HG02571 (cell line): ENCODE data around the gene PATJ.
"Not testable (repeated sequence)": the region's sequence is repeated elsewhere in the genome, so short reads cannot be mapped to it uniquely, and the experiment has no call there.

ENCODE experiments used
- ATAC-seq: cut with Tn5 transposase; IDR thresholded peaks from one replicate; pipeline ENCODE4 v1.9.1; 2021; ENCODE audit warnings: mild to moderate bottlenecking, moderate library complexity; ENCODE audit not compliant: unreplicated experiment

The PATJ gene

DNA sequence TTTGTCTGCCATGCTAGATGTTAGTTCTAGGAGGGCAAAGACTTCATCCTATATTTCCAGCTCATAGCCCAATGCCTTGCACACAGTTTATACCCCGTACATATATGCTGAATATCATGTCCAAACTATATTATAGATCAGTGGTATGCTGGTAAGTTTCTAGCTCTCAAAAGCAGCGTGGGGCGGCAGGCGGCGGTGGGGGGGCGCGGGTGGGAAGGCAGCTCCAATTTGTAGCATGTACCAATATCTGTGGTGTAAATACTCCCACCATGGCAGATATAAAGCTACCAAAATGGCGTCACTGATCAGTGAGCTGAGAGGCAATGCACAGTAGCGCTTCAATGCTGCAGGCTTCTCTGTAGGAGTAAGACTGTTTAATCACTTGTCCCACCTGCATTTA is 77.1 kb downstream of the PATJ start:
- no peak for ATAC-seq

DNA sequence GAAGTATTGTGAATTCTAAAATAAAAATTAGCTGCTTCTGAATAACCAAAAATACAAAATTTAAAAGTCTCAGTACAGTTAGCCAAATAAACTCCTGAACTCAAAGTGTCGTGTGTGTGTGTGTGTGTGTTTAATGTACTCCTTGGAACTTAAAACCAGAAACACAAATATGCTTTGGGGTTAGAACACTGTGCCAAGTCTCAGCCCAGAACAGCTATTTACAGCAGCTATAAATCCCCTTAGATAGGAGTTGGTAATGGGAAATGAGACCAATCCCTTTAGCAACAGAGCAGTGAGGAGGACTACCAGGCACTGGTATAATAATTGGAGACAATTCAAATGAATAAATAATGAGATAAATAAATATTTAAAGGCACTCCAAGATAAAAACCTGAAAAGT is 83.1 kb downstream of the PATJ start:
- ATAC-seq = no peak

DNA sequence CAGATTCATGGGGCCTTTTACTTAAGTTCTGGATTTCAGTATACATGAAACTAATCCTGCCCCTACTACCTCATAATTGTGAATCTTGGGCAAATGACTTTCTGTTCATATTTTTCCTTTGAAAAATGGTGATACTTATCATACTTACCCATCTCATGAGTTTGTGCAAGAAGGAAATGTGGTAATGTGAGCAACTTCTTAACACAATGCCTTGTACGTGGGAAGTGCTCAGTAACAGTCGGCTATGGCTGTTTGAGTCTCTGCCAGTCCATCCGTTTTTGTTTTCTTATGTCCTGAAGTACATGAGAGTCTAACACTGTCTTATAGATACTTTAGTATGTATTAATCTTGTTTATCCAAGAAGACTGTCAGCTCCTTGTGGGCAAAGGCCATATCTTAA is 86.5 kb downstream of the PATJ start:
- ATAC-seq = no peak

DNA sequence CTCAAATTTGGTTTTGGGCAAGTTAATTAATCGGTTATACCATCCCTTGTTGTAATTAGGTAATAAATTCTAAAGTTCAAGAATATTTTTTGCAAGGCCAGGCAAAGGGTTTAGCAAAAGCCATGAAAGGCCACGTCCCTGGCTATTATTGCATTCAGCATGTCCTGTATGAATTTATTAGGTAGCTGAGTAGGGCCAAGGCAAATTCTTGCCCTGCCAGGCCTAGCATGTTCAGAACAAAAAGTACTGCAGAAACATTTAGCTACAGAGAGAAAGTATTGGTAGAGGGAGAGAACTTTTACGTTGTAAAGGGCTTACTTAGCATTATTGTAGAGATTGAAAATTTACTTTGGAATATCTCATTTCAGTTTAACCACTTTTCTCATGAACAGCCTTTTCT is 94.4 kb downstream of the PATJ start:
- ATAC-seq = no peak

DNA sequence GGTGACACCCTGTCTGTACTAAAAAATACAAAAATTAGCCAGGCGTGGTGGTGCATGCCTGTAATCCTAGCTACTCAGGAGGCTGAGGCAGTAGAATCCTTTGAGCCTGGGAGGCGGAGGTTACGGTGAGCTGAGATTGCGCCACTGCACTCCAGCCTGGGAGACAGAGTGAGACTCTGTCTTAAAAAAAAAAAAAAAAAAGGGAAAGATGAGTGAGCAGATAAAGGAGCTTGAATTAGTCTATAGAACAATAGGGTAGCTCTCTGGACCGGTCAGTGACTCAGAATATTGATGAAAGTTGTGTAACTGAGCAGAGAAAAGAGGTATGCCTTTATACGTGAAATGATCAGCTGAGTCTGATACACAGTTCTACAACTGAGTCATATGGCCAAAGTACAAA is 95.3 kb downstream of the PATJ start:
- ATAC-seq = not testable (repeated sequence)

DNA sequence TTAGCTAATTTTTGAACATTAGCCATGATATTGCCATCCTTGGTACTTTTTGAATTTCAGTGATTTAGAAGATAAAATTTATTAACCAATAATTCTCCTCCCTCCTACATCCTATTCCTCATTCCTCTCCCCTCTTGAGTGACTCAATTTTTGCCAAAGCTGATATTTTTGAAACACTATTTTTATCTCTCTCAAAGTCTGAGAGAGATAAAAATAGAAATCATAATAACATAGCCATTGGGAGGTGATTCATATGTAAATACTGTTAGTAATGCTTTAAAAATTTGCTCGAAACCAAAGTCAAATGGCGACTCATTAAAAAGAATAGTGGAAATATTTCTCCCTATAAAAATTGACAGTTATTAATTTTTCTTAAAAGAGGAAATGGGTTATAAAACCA is 97.4 kb downstream of the PATJ start:
- ATAC-seq = no peak

DNA sequence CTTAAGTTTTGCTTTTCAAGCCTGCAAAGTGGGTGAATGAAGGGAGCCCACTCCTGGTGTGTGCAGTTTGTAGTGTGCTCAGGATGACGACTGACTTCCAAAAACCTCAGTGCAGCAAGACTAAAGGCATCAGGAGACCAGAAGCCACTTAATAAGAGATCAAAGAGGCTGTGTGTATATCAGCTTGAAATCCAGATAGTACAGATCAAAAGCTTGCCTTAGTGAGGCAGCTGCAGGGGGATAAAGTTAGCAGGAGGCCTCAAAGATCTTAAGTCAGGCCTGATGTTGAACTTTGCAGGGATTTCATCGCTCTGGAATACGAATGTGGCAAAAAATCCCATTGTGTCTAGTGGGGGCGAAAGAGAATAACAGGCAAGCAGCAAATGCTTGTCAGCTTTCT is 99.8 kb downstream of the PATJ start:
- no peak for ATAC-seq

DNA sequence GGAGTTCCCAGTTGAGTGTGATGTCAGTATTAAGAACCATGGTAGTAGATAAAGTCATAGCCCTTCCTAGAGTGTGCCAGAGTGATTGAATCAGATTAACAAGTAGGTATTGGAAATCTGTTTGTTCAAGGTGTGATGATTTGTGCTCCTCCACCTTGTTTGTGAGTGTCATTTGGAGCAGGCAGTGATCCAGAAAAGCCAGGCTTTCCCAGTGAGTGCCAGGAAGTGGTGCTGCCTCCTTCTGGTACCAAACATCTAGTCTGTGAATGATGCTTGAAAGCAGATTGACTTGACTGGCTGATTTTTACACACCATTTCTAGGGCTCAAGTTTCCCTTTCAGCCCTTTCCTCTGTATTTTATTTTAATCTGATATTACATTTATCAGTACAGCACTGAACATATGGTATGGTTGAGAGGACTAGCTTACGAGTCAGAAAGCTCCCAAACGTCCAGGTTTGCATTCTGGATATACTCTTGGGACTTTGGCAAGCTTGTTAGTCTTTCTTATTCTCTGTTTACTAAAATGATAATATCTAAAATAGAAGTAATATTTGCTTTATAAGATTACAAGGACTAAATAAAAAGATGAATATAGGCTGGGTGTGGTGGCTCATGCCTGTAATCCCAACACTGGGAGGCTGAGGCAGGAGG is 100.7 kb downstream of the PATJ start:
- ATAC-seq = no peak

DNA sequence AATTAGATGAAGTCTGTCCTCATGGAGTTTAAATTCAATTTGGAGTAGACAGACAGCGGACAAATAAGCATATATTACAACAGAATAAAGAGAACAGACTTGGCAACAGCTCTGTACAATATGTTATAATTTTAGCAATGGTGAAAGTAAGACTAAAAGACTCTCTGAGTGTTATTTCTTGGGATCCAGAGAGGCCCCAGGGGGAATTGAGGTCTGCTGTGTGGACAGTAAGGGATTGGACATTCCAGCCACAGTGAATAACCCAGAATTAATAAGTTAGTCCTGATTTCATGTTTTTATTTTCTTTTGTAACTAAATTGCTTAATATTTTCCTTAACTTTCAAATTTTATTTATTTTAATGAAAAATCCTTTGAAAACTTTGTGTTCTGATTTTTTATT is 101.7 kb downstream of the PATJ start:
- no peak for ATAC-seq

DNA sequence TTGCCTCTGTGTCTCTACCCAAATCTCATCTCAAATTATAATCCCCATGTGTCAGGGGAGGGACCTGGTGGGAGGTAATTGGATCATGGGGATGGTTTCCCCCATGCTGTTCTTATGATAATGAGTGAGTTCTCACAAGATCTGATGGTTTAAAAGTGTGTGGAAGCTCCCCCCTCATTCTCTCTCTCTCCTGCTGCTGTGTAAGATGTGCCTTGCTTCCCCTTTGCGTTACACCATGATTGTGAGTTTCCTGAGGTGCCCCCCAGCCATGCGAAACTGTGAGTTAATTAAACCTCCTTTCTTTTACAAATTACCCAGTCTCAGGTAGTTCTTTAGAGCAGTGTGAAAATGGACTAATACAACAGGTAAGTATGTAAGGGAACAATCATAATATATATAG is 102.4 kb downstream of the PATJ start:
- ATAC-seq = not testable (repeated sequence)

DNA sequence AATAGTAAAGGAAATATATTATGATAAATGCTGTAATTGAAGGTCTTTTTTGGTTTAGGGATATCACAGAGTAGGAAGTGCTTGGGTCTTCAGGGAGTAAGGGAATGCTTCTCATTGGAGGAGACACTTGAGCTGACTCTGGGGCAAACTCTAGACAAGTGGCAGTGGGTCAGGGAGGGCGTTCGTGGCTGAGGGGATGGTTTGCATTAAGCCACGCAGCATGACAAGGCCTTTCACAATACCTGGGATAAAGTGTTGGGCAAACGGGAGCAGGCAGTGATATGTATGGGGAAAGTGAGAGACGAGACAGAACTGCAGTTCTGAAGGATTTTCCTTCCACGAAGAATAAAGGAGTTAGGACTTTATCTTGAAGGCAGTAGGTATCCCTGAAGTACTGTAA is 109.0 kb downstream of the PATJ start:
- ATAC-seq = no peak

DNA sequence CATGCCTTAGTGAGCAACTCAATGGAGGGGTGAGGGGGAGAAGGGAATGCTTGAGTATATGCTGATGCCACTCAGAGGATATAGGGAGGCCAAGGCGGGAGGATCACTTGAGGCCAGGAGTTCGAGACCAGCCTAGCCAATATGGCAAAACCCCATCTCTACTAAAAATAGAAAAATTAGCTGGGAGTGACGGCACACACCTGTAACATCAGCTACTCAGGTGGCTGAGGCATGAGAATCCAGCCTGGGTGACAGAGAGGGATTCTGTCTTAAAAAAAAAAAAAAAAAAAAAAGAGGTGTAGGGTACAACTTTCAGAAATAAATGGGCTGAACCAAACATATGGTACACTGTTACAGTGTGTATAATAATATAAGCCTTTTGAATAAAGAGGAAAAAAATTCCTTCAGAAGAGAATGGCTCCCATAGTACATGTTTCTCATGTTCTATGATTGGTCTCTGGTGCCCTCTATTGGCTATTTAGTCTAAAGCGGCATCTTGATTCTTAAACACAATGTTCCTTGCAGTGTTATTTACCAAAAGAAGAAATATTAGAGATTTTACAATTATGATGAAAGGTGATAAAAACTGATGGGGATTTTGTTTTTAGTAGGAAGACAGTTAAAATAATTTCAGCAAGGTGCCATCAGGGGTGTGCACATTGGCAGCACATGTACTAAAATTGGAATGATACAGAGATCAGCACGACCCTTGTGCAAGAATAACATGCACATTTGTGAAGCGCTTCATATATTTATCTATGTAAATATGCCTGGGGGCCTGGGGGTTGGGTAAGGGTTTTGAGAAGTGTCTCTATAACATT is 109.8 kb downstream of the PATJ start:
- ATAC-seq = no peak

DNA sequence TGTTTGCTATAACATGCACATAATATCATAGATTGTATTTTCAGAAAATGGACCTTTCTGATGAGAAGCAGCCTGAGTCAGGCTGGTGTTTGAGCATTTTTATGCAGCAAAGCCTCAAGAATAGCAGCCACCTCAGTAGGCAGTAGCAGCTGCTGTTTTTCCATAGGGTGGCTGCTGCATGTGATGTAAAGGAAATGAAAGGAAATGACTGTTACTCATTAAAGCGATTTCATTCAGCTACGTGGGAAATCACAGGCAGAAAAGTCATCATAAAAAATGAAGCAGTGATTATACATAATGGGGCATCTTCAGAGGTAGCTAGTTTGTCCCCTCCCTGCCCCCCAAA is 110.4 kb downstream of the PATJ start:
- ATAC-seq = no peak

DNA sequence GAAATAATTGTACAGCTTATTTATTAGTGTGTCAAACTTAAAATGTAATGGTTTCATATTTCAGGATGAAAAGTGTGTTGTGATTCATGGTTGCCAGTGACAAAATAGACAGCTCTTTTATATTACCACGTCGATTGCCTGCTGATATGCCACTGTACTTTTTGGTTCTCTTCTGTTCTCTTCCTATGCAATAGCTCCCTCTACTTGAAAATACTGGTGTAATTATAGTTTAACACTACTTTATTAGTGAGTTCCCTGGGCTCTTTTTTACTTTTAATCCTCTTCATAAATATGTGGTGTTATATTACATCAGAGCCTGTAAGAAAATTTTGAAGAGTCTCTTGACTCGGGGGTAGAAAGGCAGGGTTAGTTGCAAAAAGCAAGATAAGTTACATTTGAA is 111.3 kb downstream of the PATJ start:
- ATAC-seq = no peak

DNA sequence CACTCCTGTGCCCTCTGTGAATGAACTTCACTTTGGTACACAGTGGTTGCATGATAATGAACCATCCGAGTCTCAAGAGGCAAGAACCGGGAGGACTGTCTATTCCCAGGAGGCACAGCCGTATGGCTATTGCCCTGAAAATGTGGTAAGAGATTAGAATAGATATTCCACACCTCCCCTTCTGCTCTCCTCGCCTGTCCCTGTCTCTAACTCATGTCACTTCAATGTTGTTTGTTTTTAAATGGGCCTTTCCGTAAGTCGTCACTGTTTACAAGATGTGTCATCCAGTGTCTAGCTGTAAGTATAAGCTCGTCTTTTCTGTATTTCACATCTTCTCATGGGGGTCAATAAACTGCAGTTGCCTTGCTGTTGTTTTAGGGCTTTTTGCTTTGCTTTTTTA is 122.2 kb downstream of the PATJ start:
- ATAC-seq = no peak

DNA sequence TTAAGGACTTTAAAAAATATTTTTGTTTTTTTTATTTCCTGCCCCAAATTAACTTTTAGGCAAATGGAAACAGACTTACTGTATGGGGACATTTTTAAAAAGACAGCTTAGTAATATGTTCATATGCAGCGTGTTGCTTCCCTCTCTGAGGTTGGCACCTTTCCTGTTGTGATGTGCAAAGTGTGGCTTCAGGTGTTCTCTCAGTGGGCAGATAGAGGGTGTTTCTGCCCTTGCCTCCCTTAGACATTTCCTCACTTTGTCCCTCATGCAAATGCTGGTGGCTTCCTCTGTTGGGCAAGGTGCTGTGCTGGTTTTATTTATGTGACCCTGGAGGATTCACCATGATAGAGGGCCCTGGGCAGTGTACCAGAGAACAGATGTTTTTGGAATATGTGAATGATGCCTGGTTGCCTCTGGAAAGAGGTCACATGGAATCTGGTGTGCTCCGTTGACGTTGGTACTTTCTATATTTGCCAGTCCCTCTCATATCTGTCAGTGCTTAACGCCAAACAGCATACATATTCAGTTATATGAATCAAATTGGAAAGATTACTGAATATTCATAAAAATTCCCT is 123.5 kb downstream of the PATJ start:
- ATAC-seq = no peak

DNA sequence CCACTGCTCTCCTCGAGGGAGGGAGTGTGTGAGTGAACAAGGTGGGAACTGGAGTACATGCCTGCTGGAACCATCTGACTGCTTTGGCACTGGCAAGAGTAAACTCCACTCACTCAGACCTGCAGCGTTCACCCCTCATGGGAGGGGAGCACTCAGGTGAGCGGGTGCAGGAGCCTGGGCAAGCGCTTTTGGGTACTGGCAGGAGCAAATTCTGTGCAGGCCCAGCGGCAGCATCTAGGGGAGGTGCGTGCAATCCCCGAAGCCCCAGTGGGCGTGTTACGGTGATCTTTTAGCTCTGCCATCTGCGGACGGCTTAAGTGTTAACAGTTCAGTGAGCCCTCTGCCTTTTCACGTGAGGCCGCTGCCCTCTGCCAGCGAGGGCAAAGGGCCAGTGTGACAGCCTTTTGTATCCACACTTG is 127.4 kb downstream of the PATJ start:
- no peak for ATAC-seq

DNA sequence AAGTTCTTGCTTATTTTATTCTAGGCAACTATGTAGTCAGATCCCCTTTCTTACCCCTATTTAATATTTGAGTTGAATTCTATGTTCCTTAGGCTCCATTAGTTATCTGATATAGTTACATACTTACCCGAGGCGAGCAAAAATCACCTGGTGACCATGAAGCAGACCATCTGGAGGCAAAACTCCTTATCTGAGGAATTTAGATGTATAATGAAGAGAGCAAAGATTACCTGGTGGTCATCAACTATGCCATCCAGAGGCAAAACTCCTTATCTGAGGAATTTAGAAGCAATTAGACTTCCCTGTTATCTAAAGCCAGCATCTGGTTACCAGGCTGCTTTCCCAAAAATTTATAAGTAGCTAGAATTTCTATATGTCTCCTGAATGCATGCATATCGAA is 129.9 kb downstream of the PATJ start:
- no peak for ATAC-seq

DNA sequence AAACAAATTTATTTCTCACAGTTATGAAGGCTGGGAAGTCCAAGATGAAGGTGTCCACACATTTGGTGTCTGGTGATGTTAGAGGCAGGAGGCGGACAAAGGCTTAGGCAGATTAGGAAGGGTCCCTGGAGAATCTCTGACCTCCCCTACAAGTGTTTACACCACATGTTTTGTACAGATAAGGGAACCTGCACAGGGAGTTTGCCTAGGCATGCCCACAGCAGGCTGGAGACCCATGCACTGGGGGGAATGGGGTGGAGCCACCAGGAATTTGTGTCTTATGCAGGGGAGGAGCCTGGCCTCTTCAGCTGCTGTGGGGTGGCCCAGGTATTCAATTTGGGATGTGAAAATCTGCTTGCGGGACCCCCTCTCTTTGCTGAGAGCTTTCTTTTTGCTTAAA is 131.3 kb downstream of the PATJ start:
- no peak for ATAC-seq

DNA sequence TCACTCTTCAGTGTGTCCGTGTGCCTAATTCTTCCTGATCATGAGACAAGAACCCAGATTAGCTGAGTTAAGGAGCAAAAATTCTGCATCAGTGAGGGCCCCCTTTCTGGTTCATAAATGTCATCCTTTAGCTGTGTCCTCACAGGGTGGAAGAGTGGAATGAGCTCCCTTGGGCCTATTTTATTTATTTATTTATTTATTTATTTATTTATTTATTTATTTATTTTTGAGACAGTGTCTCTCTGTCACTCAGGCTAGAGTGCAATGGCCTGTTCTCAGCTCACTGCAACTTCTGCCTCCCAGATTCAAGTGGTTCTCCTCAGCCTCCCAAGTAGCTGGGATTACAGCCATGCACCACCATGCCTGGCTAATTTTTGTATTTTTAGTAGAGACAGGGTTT is 131.7 kb downstream of the PATJ start:
- ATAC-seq = no peak

DNA sequence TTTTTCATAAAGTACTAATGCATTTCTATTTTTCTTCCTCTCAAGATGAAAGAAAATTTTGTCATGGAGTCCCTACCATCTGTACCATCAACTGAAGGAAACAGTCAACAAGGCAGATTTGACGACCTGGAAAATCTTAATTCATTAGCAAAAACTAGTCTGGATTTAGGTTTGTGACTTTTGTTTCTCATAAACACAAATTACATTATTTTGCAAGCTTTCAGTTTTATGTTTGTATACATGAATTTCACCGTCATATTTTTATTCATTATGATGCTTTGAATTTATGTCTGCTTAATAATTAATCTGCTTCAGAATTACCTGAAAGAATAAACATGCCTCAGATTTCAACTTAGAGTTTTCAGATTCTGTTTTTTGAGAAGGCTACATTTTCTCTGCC is 132.9 kb downstream of the PATJ start:
- ATAC-seq = no peak

DNA sequence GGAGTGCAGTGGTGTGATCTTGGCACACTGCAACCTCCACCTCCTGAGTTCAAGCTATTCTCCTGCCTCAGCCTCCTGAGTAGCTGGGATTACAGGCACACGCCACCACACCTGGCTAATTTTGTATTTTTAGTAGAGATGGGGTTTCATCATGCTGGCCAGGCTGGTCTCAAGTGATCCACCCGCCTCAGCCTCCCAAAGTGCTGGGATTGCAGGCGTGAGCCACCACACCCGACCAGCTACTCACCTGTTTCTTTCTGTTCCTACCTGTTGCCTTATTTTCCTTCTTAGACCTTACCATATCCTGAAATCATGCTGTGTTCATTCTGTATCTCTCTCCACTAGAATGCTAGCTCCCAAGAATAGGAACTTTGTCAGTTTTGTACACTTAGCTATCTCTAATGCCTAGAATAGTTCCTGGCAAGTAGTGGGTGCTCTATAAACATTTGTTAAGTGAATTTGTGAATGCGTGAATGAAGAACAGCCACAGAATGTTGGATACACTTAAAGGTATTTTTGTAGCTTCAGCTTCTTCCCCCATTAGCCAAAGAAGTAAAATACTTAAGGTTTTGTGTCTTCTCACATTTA is 137.7 kb downstream of the PATJ start:
- ATAC-seq = not testable (repeated sequence)
